ENCODE data around the gene PRKG1. TPM values are rescaled to one million over a fixed set of nuclear protein-coding genes. Genes with fewer than 3 reads are reported as not detected.

The PRKG1 gene
- total and polyA plus RNA-seq, 4 donors, result 0.46 to 5.1 (median 1.5) TPM

DNA sequence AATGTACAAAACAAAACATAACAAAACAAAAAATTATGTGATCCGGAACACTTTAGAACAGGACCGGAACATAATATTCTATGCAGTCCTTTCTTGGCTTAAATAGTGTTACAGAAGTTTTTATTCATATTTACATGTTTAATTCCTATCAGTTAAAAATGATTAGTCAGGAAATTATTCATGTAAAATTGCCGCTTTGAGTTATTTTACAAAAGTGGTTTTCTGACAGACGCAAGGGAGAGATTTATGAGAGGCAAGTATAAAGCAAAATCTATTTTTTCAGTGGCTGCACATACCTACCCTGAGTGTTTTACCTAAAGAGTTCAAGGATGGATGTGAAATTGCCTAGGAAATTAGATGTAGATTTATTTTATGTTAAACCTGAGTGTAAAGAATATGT, 1009.1 kb downstream of the PRKG1 start:
- H3K9me3 ChIP-seq (ENCODE audit: control insufficient read depth in 4 of 4, low read length in 3 of 4), result no peaks in the 10 kb centered on the region
- H3K27ac ChIP-seq (ENCODE audit: low read depth in 1 of 2, low read length in 2 of 2), result no peak overlapping the region
- DNase-seq (ENCODE audit: low spot score), result no peak
- H3K9ac ChIP-seq (ENCODE audit: low read depth in 1 of 2, low read length in 2 of 2), result no peak overlapping the region
- no peak overlapping the region for H3K4me3 ChIP-seq (ENCODE audit: low read depth in 1 of 3, low read length in 3 of 3)
- no peak for TF ChIP-seq TAF1 (conservative IDR thresholded peaks at IDR 0.05)
- no peak for TF ChIP-seq RXRA (IDR thresholded peaks at IDR 0.05)
- no peak for TF ChIP-seq JUND (IDR thresholded peaks at IDR 0.05)
- TF ChIP-seq NR2F2 (IDR thresholded peaks at IDR 0.05), result no peak
- TF ChIP-seq, protein P1, sequence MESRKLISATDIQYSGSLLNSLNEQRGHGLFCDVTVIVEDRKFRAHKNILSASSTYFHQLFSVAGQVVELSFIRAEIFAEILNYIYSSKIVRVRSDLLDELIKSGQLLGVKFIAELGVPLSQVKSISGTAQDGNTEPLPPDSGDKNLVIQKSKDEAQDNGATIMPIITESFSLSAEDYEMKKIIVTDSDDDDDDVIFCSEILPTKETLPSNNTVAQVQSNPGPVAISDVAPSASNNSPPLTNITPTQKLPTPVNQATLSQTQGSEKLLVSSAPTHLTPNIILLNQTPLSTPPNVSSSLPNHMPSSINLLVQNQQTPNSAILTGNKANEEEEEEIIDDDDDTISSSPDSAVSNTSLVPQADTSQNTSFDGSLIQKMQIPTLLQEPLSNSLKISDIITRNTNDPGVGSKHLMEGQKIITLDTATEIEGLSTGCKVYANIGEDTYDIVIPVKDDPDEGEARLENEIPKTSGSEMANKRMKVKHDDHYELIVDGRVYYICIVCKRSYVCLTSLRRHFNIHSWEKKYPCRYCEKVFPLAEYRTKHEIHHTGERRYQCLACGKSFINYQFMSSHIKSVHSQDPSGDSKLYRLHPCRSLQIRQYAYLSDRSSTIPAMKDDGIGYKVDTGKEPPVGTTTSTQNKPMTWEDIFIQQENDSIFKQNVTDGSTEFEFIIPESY (IDR thresholded peaks at IDR 0.05), result no peak
- TF ChIP-seq HNF4G (IDR thresholded peaks at IDR 0.05), result no peak
- TF ChIP-seq, protein P2, sequence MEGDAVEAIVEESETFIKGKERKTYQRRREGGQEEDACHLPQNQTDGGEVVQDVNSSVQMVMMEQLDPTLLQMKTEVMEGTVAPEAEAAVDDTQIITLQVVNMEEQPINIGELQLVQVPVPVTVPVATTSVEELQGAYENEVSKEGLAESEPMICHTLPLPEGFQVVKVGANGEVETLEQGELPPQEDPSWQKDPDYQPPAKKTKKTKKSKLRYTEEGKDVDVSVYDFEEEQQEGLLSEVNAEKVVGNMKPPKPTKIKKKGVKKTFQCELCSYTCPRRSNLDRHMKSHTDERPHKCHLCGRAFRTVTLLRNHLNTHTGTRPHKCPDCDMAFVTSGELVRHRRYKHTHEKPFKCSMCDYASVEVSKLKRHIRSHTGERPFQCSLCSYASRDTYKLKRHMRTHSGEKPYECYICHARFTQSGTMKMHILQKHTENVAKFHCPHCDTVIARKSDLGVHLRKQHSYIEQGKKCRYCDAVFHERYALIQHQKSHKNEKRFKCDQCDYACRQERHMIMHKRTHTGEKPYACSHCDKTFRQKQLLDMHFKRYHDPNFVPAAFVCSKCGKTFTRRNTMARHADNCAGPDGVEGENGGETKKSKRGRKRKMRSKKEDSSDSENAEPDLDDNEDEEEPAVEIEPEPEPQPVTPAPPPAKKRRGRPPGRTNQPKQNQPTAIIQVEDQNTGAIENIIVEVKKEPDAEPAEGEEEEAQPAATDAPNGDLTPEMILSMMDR (IDR thresholded peaks at IDR 0.05; ENCODE audit: low read depth, low read length, missing input control), result no peak
- no peak for TF ChIP-seq RAD21 (IDR thresholded peaks at IDR 0.05)
- TF ChIP-seq, protein P3, sequence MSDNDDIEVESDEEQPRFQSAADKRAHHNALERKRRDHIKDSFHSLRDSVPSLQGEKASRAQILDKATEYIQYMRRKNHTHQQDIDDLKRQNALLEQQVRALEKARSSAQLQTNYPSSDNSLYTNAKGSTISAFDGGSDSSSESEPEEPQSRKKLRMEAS (IDR thresholded peaks at IDR 0.05), result no peak
- TF ChIP-seq YY1 (IDR thresholded peaks at IDR 0.05), result no peak
- TF ChIP-seq, protein P4, sequence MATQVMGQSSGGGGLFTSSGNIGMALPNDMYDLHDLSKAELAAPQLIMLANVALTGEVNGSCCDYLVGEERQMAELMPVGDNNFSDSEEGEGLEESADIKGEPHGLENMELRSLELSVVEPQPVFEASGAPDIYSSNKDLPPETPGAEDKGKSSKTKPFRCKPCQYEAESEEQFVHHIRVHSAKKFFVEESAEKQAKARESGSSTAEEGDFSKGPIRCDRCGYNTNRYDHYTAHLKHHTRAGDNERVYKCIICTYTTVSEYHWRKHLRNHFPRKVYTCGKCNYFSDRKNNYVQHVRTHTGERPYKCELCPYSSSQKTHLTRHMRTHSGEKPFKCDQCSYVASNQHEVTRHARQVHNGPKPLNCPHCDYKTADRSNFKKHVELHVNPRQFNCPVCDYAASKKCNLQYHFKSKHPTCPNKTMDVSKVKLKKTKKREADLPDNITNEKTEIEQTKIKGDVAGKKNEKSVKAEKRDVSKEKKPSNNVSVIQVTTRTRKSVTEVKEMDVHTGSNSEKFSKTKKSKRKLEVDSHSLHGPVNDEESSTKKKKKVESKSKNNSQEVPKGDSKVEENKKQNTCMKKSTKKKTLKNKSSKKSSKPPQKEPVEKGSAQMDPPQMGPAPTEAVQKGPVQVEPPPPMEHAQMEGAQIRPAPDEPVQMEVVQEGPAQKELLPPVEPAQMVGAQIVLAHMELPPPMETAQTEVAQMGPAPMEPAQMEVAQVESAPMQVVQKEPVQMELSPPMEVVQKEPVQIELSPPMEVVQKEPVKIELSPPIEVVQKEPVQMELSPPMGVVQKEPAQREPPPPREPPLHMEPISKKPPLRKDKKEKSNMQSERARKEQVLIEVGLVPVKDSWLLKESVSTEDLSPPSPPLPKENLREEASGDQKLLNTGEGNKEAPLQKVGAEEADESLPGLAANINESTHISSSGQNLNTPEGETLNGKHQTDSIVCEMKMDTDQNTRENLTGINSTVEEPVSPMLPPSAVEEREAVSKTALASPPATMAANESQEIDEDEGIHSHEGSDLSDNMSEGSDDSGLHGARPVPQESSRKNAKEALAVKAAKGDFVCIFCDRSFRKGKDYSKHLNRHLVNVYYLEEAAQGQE (IDR thresholded peaks at IDR 0.05), result no peak
- TF ChIP-seq, protein P5, sequence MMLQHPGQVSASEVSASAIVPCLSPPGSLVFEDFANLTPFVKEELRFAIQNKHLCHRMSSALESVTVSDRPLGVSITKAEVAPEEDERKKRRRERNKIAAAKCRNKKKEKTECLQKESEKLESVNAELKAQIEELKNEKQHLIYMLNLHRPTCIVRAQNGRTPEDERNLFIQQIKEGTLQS (IDR thresholded peaks at IDR 0.05), result no peak
- TF ChIP-seq SP1 (IDR thresholded peaks at IDR 0.05), result no peak
- TF ChIP-seq FOXA1 (IDR thresholded peaks at IDR 0.05), result no peak
- no peak for TF ChIP-seq HNF4A (conservative IDR thresholded peaks at IDR 0.05)
- no peak for TF ChIP-seq EGR1 (IDR thresholded peaks at IDR 0.05; ENCODE audit: low read depth in 2 of 2)
- no peak for TF ChIP-seq FOXA2 (IDR thresholded peaks at IDR 0.05)
- no peak for TF ChIP-seq GABPA (IDR thresholded peaks at IDR 0.05 in 1 of 2, conservative IDR thresholded peaks at IDR 0.05 in 1 of 2)
- no peaks in the 10 kb centered on the region for H3K27me3 ChIP-seq (ENCODE audit: control insufficient read depth in 4 of 4, insufficient read depth in 4 of 4, low read length in 3 of 4)
- no peaks in the 10 kb centered on the region for H3K4me1 ChIP-seq (ENCODE audit: control insufficient read depth in 4 of 4, insufficient read depth in 4 of 4, low read length in 3 of 4)
- no peaks in the 10 kb centered on the region for H3K36me3 ChIP-seq (ENCODE audit: control insufficient read depth in 4 of 4, insufficient read depth in 3 of 4, low read depth in 1 of 4, low read length in 3 of 4)
- WGBS, result 73% methylated on average over 4 of the region's 4 CpGs
